CD4-positive, alpha-beta memory T cell (primary cell): ENCODE data around the gene SUOX. TPM values are rescaled to one million over a fixed set of nuclear protein-coding genes. Genes with fewer than 3 reads are reported as not detected.
A peak's percentile ranks its signal among the peaks of the same experiment; 100 is the strongest.

Experiments used
- CTCF ChIA-PET: fragments of 350-600 bp; sonication (Branson Sonifier 250); formaldehyde crosslinking; loops from one replicate; lab custom pipeline; 2021; ENCODE audit warnings: inconsistent platforms; ENCODE audit not compliant: partially characterized antibody; lab: Charles Lee
- POLR2A ChIA-PET: fragments of 350-600 bp; sonication (Branson Sonifier 250); formaldehyde crosslinking; loops from one replicate; lab custom pipeline; 2021; ENCODE audit not compliant: partially characterized antibody; lab: Charles Lee
- DNase-seq, 5 donors: peaks; one replicate each; pipeline versions ENCODE4 v3.0.0 to v3.0.0-alpha.2; 2020 to 2022; ENCODE audit warnings: mixed read lengths in 1 of 5
- H3K27ac ChIP-seq: one replicate; pipeline ENCODE4 v1.7.0; 2013; ENCODE audit warnings: low read depth, low read length
- H3K27me3 ChIP-seq: 2 replicates; pipeline ENCODE4 v1.7.0; 2013; ENCODE audit warnings: mild to moderate bottlenecking, low read length, moderate library complexity; ENCODE audit not compliant: insufficient read depth
- H3K36me3 ChIP-seq: 2 replicates; pipeline ENCODE4 v1.7.0; 2013; ENCODE audit warnings: mild to moderate bottlenecking, low read length, moderate library complexity; ENCODE audit not compliant: insufficient read depth
- H3K4me1 ChIP-seq: 2 replicates; pipeline ENCODE4 v1.7.0; 2013; ENCODE audit warnings: mild to moderate bottlenecking, low read length, moderate library complexity; ENCODE audit not compliant: insufficient read depth
- H3K4me3 ChIP-seq, 2 donors: one replicate each; pipeline ENCODE4 v1.7.0; 2013; ENCODE audit warnings: low read length in 2 of 2, mild to moderate bottlenecking in 1 of 2
- H3K9me3 ChIP-seq, 2 donors: one replicate each; pipeline ENCODE4 v1.7.0; 2013; ENCODE audit warnings: low read length in 2 of 2, control low read depth in 1 of 2; ENCODE audit not compliant: control insufficient read depth in 1 of 2
- H3K27ac Mint-ChIP-seq, 7 donors: one replicate each; pipeline ENCODE4 v1.8.0; 2020 to 2021; ENCODE audit warnings: mixed read lengths in 7 of 7, mild to moderate bottlenecking in 6 of 7, inconsistent platforms in 3 of 7, moderate library complexity in 3 of 7
- H3K27me3 Mint-ChIP-seq, 2 donors: one replicate each; pipeline ENCODE4 v1.8.0; 2020 to 2021; ENCODE audit warnings: mixed read lengths in 2 of 2
- H3K36me3 Mint-ChIP-seq, 2 donors: one replicate each; pipeline ENCODE4 v1.8.0; 2020 to 2021; ENCODE audit warnings: mixed read lengths in 2 of 2, inconsistent platforms in 1 of 2, mild to moderate bottlenecking in 1 of 2
- H3K4me1 Mint-ChIP-seq, 4 donors: one replicate each; pipeline ENCODE4 v1.8.0; 2020 to 2021; ENCODE audit warnings: mixed read lengths in 4 of 4, mild to moderate bottlenecking in 1 of 4
- H3K4me3 Mint-ChIP-seq, 8 donors: one replicate each; pipeline ENCODE4 v1.8.0; 2020 to 2021; ENCODE audit warnings: mixed read lengths in 8 of 8, mild to moderate bottlenecking in 7 of 8, moderate library complexity in 6 of 8, inconsistent platforms in 3 of 8
- H3K9me3 Mint-ChIP-seq, 8 donors: one replicate each; pipeline ENCODE4 v1.8.0; 2020 to 2021; ENCODE audit warnings: mixed read lengths in 8 of 8, mild to moderate bottlenecking in 5 of 8, inconsistent platforms in 3 of 8, moderate library complexity in 1 of 8
- intact Hi-C: fragments of 100-400 bp; cut with micrococcal nuclease; formaldehyde crosslinking; loops from one replicate; pipeline ENCODE4 v1.15.1; 2023
- polyA plus RNA-seq, 2 donors: library from polyadenylated mRNA; unstranded; fragments of 300-500 nt; fragmentation: Illumina TruSeq; gene quantifications; one replicate each; pipeline ENCODE4 v1.2.3, GENCODE V29; 2021
- total RNA-seq, 2 experiments: library from RNA; stranded (reverse); gene quantifications; one replicate each; pipeline ENCODE4 v1.2.3, GENCODE V29; 2021

SUOX gene
- total and polyA plus RNA-seq, 4 experiments from 2014 or later, result 5.4 to 5.9 TPM; not detected in 2

DNA sequence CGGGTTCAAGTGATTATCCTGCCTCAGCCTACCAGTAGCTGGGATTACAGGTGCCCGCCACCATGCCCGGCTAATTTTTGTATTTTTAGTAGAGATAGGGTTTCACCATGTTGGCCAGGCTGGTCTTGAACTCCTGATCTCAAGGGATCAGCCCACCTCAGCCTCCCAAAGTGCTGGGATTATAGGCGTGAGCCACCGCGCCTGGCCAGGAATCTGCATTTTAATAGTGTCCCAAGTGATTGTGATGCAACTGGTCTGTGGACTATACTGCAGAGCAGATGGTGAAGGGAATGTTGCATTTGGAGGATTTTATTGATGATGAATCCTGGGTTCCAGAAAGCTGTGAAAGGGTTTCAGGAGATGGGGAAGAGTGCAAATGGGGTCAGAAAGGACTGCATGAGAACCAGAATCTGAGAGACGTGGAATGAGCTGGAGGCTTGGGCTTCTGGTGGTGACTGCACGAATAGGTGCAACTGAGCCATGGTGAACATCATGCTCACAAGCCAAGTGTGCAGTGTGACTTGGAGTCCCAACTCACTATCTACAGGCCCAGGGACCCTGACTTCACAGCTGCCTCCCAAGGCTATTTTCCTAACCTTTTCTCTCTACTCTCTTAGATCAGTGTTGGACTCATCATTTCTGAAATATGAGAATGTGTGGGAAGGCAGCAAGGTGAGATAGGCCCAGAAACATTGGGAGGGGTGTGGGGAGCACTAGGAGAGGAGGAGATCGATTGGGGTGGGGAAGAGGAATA is 49.1 kb downstream of the SUOX start:
- DNase-seq, result no peak
- POLR2A ChIA-PET, result interaction anchor here (0.9 to 5.0 kb wide), 14 partner anchors 24 to 229 kb away, joined by 3 to 55 read pairs (median 4); partner anchors contain the start of genes ERBB3, ESYT1, PA2G4 and RPL41
- H3K4me1 ChIP-seq, result peaks cover 18% of the 10 kb centered on the region
- Mint-ChIP-seq H3K4me3 (no peak overlapping the region), H3K36me3 (peaks cover 18 to 39% of the 10 kb centered on the region in 2 donors), H3K27ac (peak overlapping the region in 6 of 7 donors; percentile 12 to 96 (median 76)), H3K27me3 (no peaks in the 10 kb centered on the region), H3K4me1 (peaks cover 15 to 36% (median 26%) of the 10 kb centered on the region in 4 donors), H3K9me3 (peaks cover 0 to 3% (median 0%) of the 10 kb centered on the region in 8 donors)
- no peak overlapping the region for H3K4me3 ChIP-seq
- intact Hi-C loops, result loop anchor here (2.0 kb wide), 3 partner anchors 33 to 419 kb away; no protein-coding TSS in a partner anchor
- H3K27me3 ChIP-seq, result no peaks in the 10 kb centered on the region
- CTCF ChIA-PET, result interaction anchor here (0.5 to 5.2 kb wide), 17 partner anchors 10 to 1549 kb away, joined by 3 to 41 read pairs (median 3); partner anchors contain the start of genes PA2G4, RAB5B, RPL41 and SMARCC2
- peak overlapping the region; percentile 13 for H3K27ac ChIP-seq
- H3K9me3 ChIP-seq, result no peaks in the 10 kb centered on the region
- H3K36me3 ChIP-seq, result peaks cover 25% of the 10 kb centered on the region

DNA sequence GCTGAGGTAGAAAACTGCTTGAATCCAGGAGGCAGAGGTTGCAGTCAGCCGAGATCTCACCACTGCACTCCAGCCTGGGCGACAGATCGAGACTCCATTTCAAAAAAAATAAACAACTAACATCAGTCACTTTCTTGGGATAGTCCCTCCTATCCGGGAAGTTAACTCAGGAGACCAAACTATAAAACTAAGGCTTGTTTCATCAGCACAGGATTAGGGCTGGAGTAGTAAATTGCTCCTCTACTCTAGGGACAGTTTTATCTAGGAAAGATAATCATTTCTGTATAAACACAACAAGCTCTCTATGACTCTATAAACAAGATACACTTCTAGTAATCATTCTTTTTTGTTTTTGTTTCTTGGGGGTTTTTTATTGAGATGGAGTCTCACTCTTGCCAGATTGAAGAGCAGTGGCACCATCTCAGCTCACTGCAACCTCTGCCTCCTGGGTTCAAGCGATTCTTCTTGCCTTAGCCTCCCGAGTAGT is 56.4 kb downstream of the SUOX start:
- intact Hi-C loops, result no loop called here
- Histone ChIP-seq H3K27me3 (no peaks in the 10 kb centered on the region), H3K9me3 (no peaks in the 10 kb centered on the region), H3K27ac (no peak overlapping the region), H3K4me1 (no peaks in the 10 kb centered on the region), H3K36me3 (no peaks in the 10 kb centered on the region), H3K4me3 (no peak overlapping the region)
- Mint-ChIP-seq H3K9me3 (peaks cover 0 to 3% (median 0%) of the 10 kb centered on the region in 8 donors), H3K27me3 (no peaks in the 10 kb centered on the region), H3K4me3 (no peak overlapping the region), H3K36me3 (no peaks in the 10 kb centered on the region), H3K4me1 (peaks cover 3 to 7% (median 6%) of the 10 kb centered on the region in 4 donors), H3K27ac (no peak overlapping the region)
- no peak for DNase-seq
- ChIA-PET CTCF (interaction anchor here (0.6 to 1.0 kb wide), 4 partner anchors 9 to 257 kb away, joined by 3 to 5 read pairs (median 3); partner anchors contain the start of gene PA2G4), POLR2A (no interaction called here)

Other genes starting within 250 kb of the SUOX start
- gene SARNP, start 179.6 kb upstream of the SUOX start, total RNA-seq, result 10 to 100 TPM; 47.7 to 49.4 TPM
- 100 to 1,000 TPM in 1 of 2 donors, 10 to 100 TPM in 1; 90.2 to 122 TPM for gene SARNP, start 179.6 kb upstream of the SUOX start, polyA plus RNA-seq
- 10 to 100 TPM; 42.6 to 44.4 TPM for gene ORMDL2, start 179.2 kb upstream of the SUOX start, total RNA-seq
- gene ORMDL2, start 179.2 kb upstream of the SUOX start, polyA plus RNA-seq, result 100 to 1,000 TPM in 1 of 2 donors, 10 to 100 TPM in 1; 95.8 to 142 TPM
- gene DNAJC14, start 167.7 kb upstream of the SUOX start, total RNA-seq, result 10 to 100 TPM; 31.8 to 42.4 TPM
- gene DNAJC14, start 167.7 kb upstream of the SUOX start, polyA plus RNA-seq, result 10 to 100 TPM; 32.7 to 36.8 TPM
- 1 to 10 TPM in 1 of 2 experiments, under 1 TPM in 1; 0.67 to 1.3 TPM for gene MMP19, start 154.3 kb upstream of the SUOX start, total RNA-seq
- not detected for gene MMP19, start 154.3 kb upstream of the SUOX start, polyA plus RNA-seq
- gene PYM1, start 69.4 kb upstream of the SUOX start, total RNA-seq, result 10 to 100 TPM; 35.7 to 39.3 TPM
- gene PYM1, start 69.4 kb upstream of the SUOX start, polyA plus RNA-seq, result 10 to 100 TPM; 75.1 to 86.9 TPM
- gene DGKA, start 66.1 kb upstream of the SUOX start, total RNA-seq, result 1,000 to 10,000 TPM; 1,301 to 1,410 TPM
- 100 to 1,000 TPM; 195 to 493 TPM for gene DGKA, start 66.1 kb upstream of the SUOX start, polyA plus RNA-seq
- gene PMEL, start 31.2 kb upstream of the SUOX start, total RNA-seq, result not detected
- not detected for gene PMEL, start 31.2 kb upstream of the SUOX start, polyA plus RNA-seq
- gene CDK2, start 30.4 kb upstream of the SUOX start, total RNA-seq, result 10 to 100 TPM; 17.5 to 21.5 TPM
- 1 to 10 TPM; 4.7 to 5.7 TPM for gene CDK2, start 30.4 kb upstream of the SUOX start, polyA plus RNA-seq
- 100 to 1,000 TPM; 106 to 112 TPM for gene RAB5B, start 23.2 kb upstream of the SUOX start, total RNA-seq
- 10 to 100 TPM; 67.5 to 80.8 TPM for gene RAB5B, start 23.2 kb upstream of the SUOX start, polyA plus RNA-seq
- 1 to 10 TPM; 7.2 to 7.9 TPM for gene IKZF4, start 23.8 kb downstream of the SUOX start, total RNA-seq
- 1 to 10 TPM in 1 of 2 donors, under 1 TPM in 1; 0.37 to 2.2 TPM for gene IKZF4, start 23.8 kb downstream of the SUOX start, polyA plus RNA-seq
- 10 to 100 TPM; 55.6 to 55.8 TPM for gene RPS26, start 44.6 kb downstream of the SUOX start, total RNA-seq
- gene RPS26, start 44.6 kb downstream of the SUOX start, polyA plus RNA-seq, result 1,000 to 10,000 TPM in 1 of 2 donors, 100 to 1,000 TPM in 1; 386 to 1,449 TPM
- gene ERBB3, start 82.9 kb downstream of the SUOX start, total RNA-seq, result 1 to 10 TPM; 5.9 to 6.9 TPM
- gene ERBB3, start 82.9 kb downstream of the SUOX start, polyA plus RNA-seq, result under 1 TPM; 0.61 to 0.70 TPM
- 100 to 1,000 TPM; 106 to 108 TPM for gene PA2G4, start 107.3 kb downstream of the SUOX start, total RNA-seq
- gene PA2G4, start 107.3 kb downstream of the SUOX start, polyA plus RNA-seq, result 100 to 1,000 TPM; 204 to 223 TPM
- gene RPL41, start 119.4 kb downstream of the SUOX start, total RNA-seq, result 1,000 to 10,000 TPM; 5,438 to 5,728 TPM
- 1,000 to 10,000 TPM; 6,058 to 8,691 TPM for gene RPL41, start 119.4 kb downstream of the SUOX start, polyA plus RNA-seq
- gene ZC3H10, start 121.0 kb downstream of the SUOX start, total RNA-seq, result 10 to 100 TPM; 16.3 to 19.6 TPM
- 1 to 10 TPM in 1 of 2 donors, under 1 TPM in 1; 0.27 to 3.9 TPM for gene ZC3H10, start 121.0 kb downstream of the SUOX start, polyA plus RNA-seq
- gene ESYT1, start 131.0 kb downstream of the SUOX start, total RNA-seq, result 100 to 1,000 TPM; 249 to 258 TPM
- 100 to 1,000 TPM; 395 to 690 TPM for gene ESYT1, start 131.0 kb downstream of the SUOX start, polyA plus RNA-seq
- 1 to 10 TPM; 2.6 to 3.4 TPM for gene MYL6B, start 155.3 kb downstream of the SUOX start, total RNA-seq
- 1 to 10 TPM; 1.8 to 4.8 TPM for gene MYL6B, start 155.3 kb downstream of the SUOX start, polyA plus RNA-seq
- gene MYL6, start 161.1 kb downstream of the SUOX start, total RNA-seq, result 100 to 1,000 TPM; 567 to 589 TPM
- 1,000 to 10,000 TPM; 2,141 to 3,317 TPM for gene MYL6, start 161.1 kb downstream of the SUOX start, polyA plus RNA-seq
- gene SMARCC2, start 192.2 kb downstream of the SUOX start, total RNA-seq, result 100 to 1,000 TPM; 192 to 199 TPM
- 10 to 100 TPM; 27.0 to 90.9 TPM for gene SMARCC2, start 192.2 kb downstream of the SUOX start, polyA plus RNA-seq
- 10 to 100 TPM; 38.1 to 44.8 TPM for gene RNF41, start 224.6 kb downstream of the SUOX start, total RNA-seq
- 10 to 100 TPM; 33.2 to 46.7 TPM for gene RNF41, start 224.6 kb downstream of the SUOX start, polyA plus RNA-seq
- 10 to 100 TPM; 16.9 to 19.1 TPM for gene NABP2, start 227.1 kb downstream of the SUOX start, total RNA-seq
- gene NABP2, start 227.1 kb downstream of the SUOX start, polyA plus RNA-seq, result 1 to 10 TPM; 4.1 to 4.7 TPM
- gene SLC39A5, start 232.8 kb downstream of the SUOX start, total RNA-seq, result 1 to 10 TPM in 1 of 2 experiments, under 1 TPM in 1; 0.64 to 2.1 TPM
- not detected for gene SLC39A5, start 232.8 kb downstream of the SUOX start, polyA plus RNA-seq